GM19463 (cell line): ENCODE data around the gene EMP2.
"Not testable (repeated sequence)": the region's sequence is repeated elsewhere in the genome, so short reads cannot be mapped to it uniquely, and the experiment has no call there.

Experiments used
- ATAC-seq: cut with Tn5 transposase; IDR thresholded peaks from one replicate; pipeline ENCODE4 v1.9.1; 2021; ENCODE audit warnings: mild to moderate bottlenecking, moderate library complexity; ENCODE audit not compliant: unreplicated experiment

The EMP2 gene

GRCh38 chr16:10579965-10580882 lies at the start of gene EMP2:
EMP2 (minus strand) TSS chr16:10580598; CDS start chr16:10547617, 32,981 bp downstream.
- ATAC-seq, result no peak

GRCh38 chr16:10629592-10629963 lies 49.2 kb upstream of the EMP2 start:
- ATAC-seq, result no peak

GRCh38 chr16:10625595-10626357 lies 45.4 kb upstream of the EMP2 start:
- no peak for ATAC-seq

- no peak for ATAC-seq
Observed at GRCh38 chr16:10624527-10624926, 44.1 kb upstream of the EMP2 start.

- no peak for ATAC-seq
Observed at GRCh38 chr16:10623059-10623458, 42.7 kb upstream of the EMP2 start.

- no peak for ATAC-seq
Observed at GRCh38 chr16:10622036-10622921, 41.9 kb upstream of the EMP2 start.

GRCh38 chr16:10621216-10621949 lies 41.0 kb upstream of the EMP2 start:
- not testable (repeated sequence) for ATAC-seq

- ATAC-seq, result no peak
Observed at GRCh38 chr16:10620120-10620519, 39.7 kb upstream of the EMP2 start.

GRCh38 chr16:10619271-10619849 lies 39.0 kb upstream of the EMP2 start:
- no peak for ATAC-seq

- ATAC-seq, result no peak
Observed at GRCh38 chr16:10618710-10619209, 38.4 kb upstream of the EMP2 start.

- no peak for ATAC-seq
Observed at GRCh38 chr16:10617662-10618420, 37.4 kb upstream of the EMP2 start.

- no peak for ATAC-seq
Observed at GRCh38 chr16:10616756-10617640, 36.6 kb upstream of the EMP2 start.

- no peak for ATAC-seq
Observed at GRCh38 chr16:10616419-10616755, 36.0 kb upstream of the EMP2 start.

- ATAC-seq, result no peak
Observed at GRCh38 chr16:10614685-10615084, 34.3 kb upstream of the EMP2 start.

GRCh38 chr16:10613785-10614485 lies 33.5 kb upstream of the EMP2 start:
- no peak for ATAC-seq

- no peak for ATAC-seq
Observed at GRCh38 chr16:10612649-10613179, 32.3 kb upstream of the EMP2 start.

- no peak for ATAC-seq
Observed at GRCh38 chr16:10611825-10612342, 31.5 kb upstream of the EMP2 start.
